ENCODE results near the gene STYXL2. TPM values are rescaled to one million over a fixed set of nuclear protein-coding genes. Genes with fewer than 3 reads are reported as not detected.

The STYXL2 gene
- polyA plus RNA-seq, 3 donors: 0.36 to 0.55 (median 0.54) TPM

- no peak for DNase-seq
These were observed 38.6 kb downstream of the STYXL2 start for GRCh38 chr1:167132301-167133010.

- DNase-seq: no peak
These were observed 41.5 kb downstream of the STYXL2 start for GRCh38 chr1:167135281-167135840.

GRCh38 chr1:167136191-167136614 lies 42.3 kb downstream of the STYXL2 start:
- no peak for DNase-seq

GRCh38 chr1:167136806-167137205 lies 42.9 kb downstream of the STYXL2 start:
- DNase-seq: no peak

DNA sequence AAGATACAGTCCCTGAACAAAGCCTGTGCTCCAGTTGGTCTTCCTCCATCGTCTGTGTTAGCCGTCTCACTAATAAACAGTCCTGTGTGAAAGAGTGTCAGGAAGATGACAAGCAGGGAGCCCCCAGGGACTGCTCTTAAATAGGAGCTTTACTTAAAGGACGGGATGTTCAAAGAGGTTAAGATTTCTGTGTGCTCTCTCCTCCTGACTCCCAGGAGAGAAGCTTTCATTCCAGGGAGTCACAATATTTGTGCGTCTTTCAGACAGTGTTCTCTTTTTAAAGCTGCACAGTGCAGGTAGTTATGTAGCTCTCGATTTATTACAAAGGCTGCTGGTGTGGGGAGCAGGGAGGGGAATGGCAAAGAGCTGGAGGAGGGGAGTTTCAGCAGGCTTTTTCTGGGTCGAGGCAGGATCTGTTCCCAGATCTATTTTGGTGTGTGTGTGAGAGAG lies 43.5 kb downstream of the STYXL2 start:
- DNase-seq: no peak

DNA sequence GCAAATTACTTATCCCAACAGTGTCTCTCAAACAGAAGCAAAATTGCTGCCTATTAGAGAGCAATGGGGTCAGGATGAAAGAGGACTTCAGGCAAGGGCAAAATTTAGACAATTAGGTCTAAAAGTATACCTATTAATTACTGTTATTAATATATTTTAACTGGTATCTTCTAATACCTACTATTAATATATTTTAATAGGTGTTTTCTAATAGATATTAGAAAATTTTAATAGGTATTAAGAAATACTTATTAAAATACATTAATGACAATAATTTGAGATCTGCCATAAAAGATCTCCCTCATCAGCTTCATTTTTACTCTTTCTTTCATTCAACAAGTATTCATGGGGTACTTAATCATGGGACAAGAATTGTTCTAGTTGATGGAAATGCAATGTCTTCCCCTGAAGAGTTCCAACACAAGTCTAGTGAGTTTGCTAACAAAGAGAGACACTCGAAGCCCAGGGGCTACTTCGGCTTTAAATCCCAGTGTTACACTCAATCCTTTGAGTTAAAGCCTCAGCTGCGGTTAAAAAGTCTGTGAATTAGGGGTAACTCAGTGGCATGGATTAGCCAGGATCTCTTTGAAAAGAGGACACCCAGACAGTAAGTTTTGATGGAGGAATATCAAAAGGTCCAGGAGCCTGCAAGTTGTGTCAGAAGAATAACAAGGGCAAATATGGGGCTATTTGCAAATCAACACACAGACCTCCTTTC lies 44.1 kb downstream of the STYXL2 start:
- no peak for DNase-seq

DNA sequence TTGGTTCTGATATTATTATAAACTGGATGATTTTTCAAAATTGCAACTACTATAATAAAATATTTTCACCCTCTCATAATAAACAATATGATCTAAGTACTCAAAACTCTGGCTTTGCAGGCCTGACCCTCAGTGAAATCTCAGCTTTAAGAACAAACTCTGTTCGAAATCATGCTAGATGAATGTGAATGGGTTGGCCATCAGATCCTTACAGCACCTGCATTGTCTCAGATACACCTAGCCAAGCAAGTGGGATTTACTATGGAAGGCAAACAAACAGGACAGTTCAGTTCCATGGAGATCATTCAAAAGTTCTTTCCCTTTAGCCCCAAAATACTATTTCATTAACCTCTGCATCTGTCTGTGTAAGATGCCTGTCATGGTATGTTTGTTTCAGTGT lies 44.8 kb downstream of the STYXL2 start:
- no peak for DNase-seq

DNA sequence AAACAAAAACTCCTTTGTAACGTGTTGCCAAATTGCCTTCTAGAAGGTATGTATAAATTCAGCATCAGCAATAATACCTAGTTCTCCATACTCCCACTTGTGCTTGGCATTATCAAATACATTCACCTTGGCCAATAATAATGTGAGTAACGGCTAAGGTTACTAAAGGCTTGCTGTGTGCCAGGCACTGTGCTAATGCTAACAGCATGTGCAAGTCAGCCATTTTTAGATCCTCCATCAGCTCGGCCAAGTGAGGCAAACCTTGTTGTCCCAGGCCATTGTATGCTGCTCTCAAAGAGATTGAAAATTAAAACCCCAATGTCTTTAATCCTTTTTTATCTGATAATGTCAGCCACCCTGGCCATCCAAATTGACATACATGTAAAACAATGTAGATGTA lies 48.1 kb downstream of the STYXL2 start:
- DNase-seq: no peak

Other genes with a start within 250 kb of the STYXL2 start
- gene TADA1, start 217.8 kb upstream of the STYXL2 start, polyA plus RNA-seq (ENCODE audit: insufficient read length in 3 of 3): 10 to 100 TPM; 22.4 to 25.7 (median 23.9) TPM
- gene ILDR2, start 118.5 kb upstream of the STYXL2 start, polyA plus RNA-seq (ENCODE audit: insufficient read length in 3 of 3): 10 to 100 TPM; 14.1 to 16.9 (median 15.0) TPM
- 1 to 10 TPM; 1.9 to 3.9 (median 3.3) TPM for gene MAEL, start 104.8 kb upstream of the STYXL2 start, polyA plus RNA-seq (ENCODE audit: insufficient read length in 3 of 3)
- gene GPA33, start 3.7 kb upstream of the STYXL2 start, polyA plus RNA-seq (ENCODE audit: insufficient read length in 3 of 3): 1 to 10 TPM in 2 of 3 donors, under 1 TPM in 1; 0.64 to 1.8 (median 1.8) TPM
- gene POU2F1, start 126.8 kb downstream of the STYXL2 start, polyA plus RNA-seq (ENCODE audit: insufficient read length in 3 of 3): 10 to 100 TPM; 13.6 to 18.5 (median 18.5) TPM